ENCODE data around the gene ATP6V1G2.

ATP6V1G2 gene

GRCh38 chr6:31586008-31586407 lies 39.6 kb upstream of the ATP6V1G2 start, which contains the start of gene LST1:
LST1 (plus strand) TSS chr6:31586277; CDS start chr6:31587300, 1,023 bp downstream.
- DNase-seq (ENCODE audit: low read depth): no peak
- no peak for TF ChIP-seq CTCF (IDR thresholded peaks at IDR 0.05; ENCODE audit: insufficient read depth, low read depth, low read length, missing control alignments)
- H3K4me3 ChIP-seq (ENCODE audit: low read length): no peak within 1 kb of the TSS

GRCh38 chr6:31585491-31585890 lies 39.1 kb upstream of the ATP6V1G2 start:
- peak; percentile 17 for TF ChIP-seq CTCF (IDR thresholded peaks at IDR 0.05; ENCODE audit: insufficient read depth, low read depth, low read length, missing control alignments)
- no peak overlapping the region for H3K4me3 ChIP-seq (ENCODE audit: low read length)
- DNase-seq (ENCODE audit: low read depth): no peak

- DNase-seq (ENCODE audit: low read depth): no peak
- H3K4me3 ChIP-seq (ENCODE audit: low read length): peak within 1 kb of the TSS; percentile 86
- no peak for TF ChIP-seq CTCF (IDR thresholded peaks at IDR 0.05; ENCODE audit: insufficient read depth, low read depth, low read length, missing control alignments)
These were observed 35.8 kb upstream of the ATP6V1G2 start, which contains the start of gene LTB for GRCh38 chr6:31582230-31582643. LTB (minus strand) TSS chr6:31582424; CDS start chr6:31582417, 7 bp downstream.

- TF ChIP-seq CTCF (IDR thresholded peaks at IDR 0.05; ENCODE audit: insufficient read depth, low read depth, low read length, missing control alignments): no peak
- DNase-seq (ENCODE audit: low read depth): no peak
- H3K4me3 ChIP-seq (ENCODE audit: low read length): peak overlapping the region; percentile 86
These were observed 35.2 kb upstream of the ATP6V1G2 start for GRCh38 chr6:31581434-31582229.

GRCh38 chr6:31580807-31581433 lies 34.5 kb upstream of the ATP6V1G2 start:
- TF ChIP-seq CTCF (IDR thresholded peaks at IDR 0.05; ENCODE audit: insufficient read depth, low read depth, low read length, missing control alignments): peak; percentile 59
- H3K4me3 ChIP-seq (ENCODE audit: low read length): peak overlapping the region; percentile 86
- DNase-seq (ENCODE audit: low read depth): peak; percentile 73

GRCh38 chr6:31580438-31580740 lies 34.0 kb upstream of the ATP6V1G2 start:
- no peak for TF ChIP-seq CTCF (IDR thresholded peaks at IDR 0.05; ENCODE audit: insufficient read depth, low read depth, low read length, missing control alignments)
- no peak for DNase-seq (ENCODE audit: low read depth)
- peak overlapping the region; percentile 86 for H3K4me3 ChIP-seq (ENCODE audit: low read length)
